Middle frontal gyrus (tissue), 1 donor: ENCODE data around the gene OBSL1.

Source experiments
- DNase-seq: peaks from one replicate; pipeline ENCODE4 v3.0.0-alpha.2; 2015; ENCODE audit warnings: low spot score; ENCODE audit errors: extremely low spot score

OBSL1 gene

GRCh38 chr2:219596954-219597551 is 25.7 kb upstream of the OBSL1 start:
- no peak for DNase-seq

GRCh38 chr2:219595256-219595655 is 23.9 kb upstream of the OBSL1 start:
- DNase-seq: no peak

GRCh38 chr2:219593154-219593553 is 21.8 kb upstream of the OBSL1 start:
- no peak for DNase-seq

GRCh38 chr2:219592736-219593135 is 21.4 kb upstream of the OBSL1 start:
- DNase-seq: no peak

- no peak for DNase-seq
Measured at GRCh38 chr2:219591091-219591490, 19.8 kb upstream of the OBSL1 start.

GRCh38 chr2:219581346-219581745 is 10.0 kb upstream of the OBSL1 start:
- DNase-seq: no peak

GRCh38 chr2:219578811-219579613 is 7.7 kb upstream of the OBSL1 start:
- DNase-seq: no peak

GRCh38 chr2:219576505-219577388 is 5.4 kb upstream of the OBSL1 start:
- DNase-seq: no peak

GRCh38 chr2:219575566-219576504 is 4.5 kb upstream of the OBSL1 start:
- no peak for DNase-seq

GRCh38 chr2:219574484-219575311 is 3.4 kb upstream of the OBSL1 start:
- DNase-seq: no peak

- no peak for DNase-seq
Measured at GRCh38 chr2:219573166-219573565, 1.8 kb upstream of the OBSL1 start.

- no peak for DNase-seq
Measured at GRCh38 chr2:219572237-219573001, 1.1 kb upstream of the OBSL1 start, which contains the start of gene INHA. TSS of gene INHA (plus strand) at chr2:219572310. CDS start at chr2:219572375, 65 bp downstream.

- no peak for DNase-seq
Measured at GRCh38 chr2:219570924-219571310, 422 bp downstream of the OBSL1 start.

GRCh38 chr2:219570194-219570923 is 980 bp downstream of the OBSL1 start:
- no peak for DNase-seq

GRCh38 chr2:219569635-219570034 is 1.7 kb downstream of the OBSL1 start:
- no peak for DNase-seq

GRCh38 chr2:219569041-219569440 is 2.3 kb downstream of the OBSL1 start:
- no peak for DNase-seq

- DNase-seq: no peak
Measured at GRCh38 chr2:219567791-219568361, 3.5 kb downstream of the OBSL1 start.

- DNase-seq: no peak
Measured at GRCh38 chr2:219567131-219567530, 4.2 kb downstream of the OBSL1 start.
